Motor neuron (in vitro differentiated cells): ENCODE results near the gene SPATA1. TPM values are rescaled to one million over a fixed set of nuclear protein-coding genes. Genes with fewer than 3 reads are reported as not detected.
A peak's percentile ranks its signal among the peaks of the same experiment; 100 is the strongest.

ENCODE experiments used
- ATAC-seq, 8 experiments: fragments of 200-7000 bp; cut with Tn5 transposase; replicated peaks in 6 of 8; 2 replicates each; pipeline ENCODE4 v1.8.0; 2021; ENCODE audit warnings: mild to moderate bottlenecking in 8 of 8, moderate library complexity in 8 of 8
- H3K27ac ChIP-seq, 2 donors: fragments of 250-450 bp; sonication (Bioruptor Pico); 2 replicates each; pipeline ENCODE4 v1.9.0; 2021; ENCODE audit warnings: antibody characterized with exemption in 2 of 2, mild to moderate bottlenecking in 2 of 2, moderate library complexity in 1 of 2
- H3K4me1 ChIP-seq, 2 donors: fragments of 250-450 bp; sonication (Bioruptor Pico); replicated peaks in 1 of 2; 2 replicates each; pipeline ENCODE4 v1.6.1; 2021; ENCODE audit warnings: antibody characterized with exemption in 2 of 2, mild to moderate bottlenecking in 2 of 2, moderate library complexity in 1 of 2
- H3K4me3 ChIP-seq, 5 donors: fragments of 250-450 bp; sonication (Bioruptor Pico); 2 replicates each; pipeline ENCODE4 v1.9.0; 2021; ENCODE audit warnings: antibody characterized with exemption in 5 of 5, mild to moderate bottlenecking in 5 of 5, moderate library complexity in 4 of 5
- WGBS, 10 experiments: fragments of 450-650 bp; shearing (Covaris generic); methylation state at CpG; one replicate each; pipeline ENCODE4 v1.0.0; 2022; 5-methylcytosine and 5-hydroxymethylcytosine counted together
- in situ Hi-C, 9 experiments: fragments of 400-800 bp; cut with MboI; loops; one replicate each; pipeline ENCODE4 v1.15.0; 2021; ENCODE audit warnings: low sequenced_read_pairs in 9 of 9, low pct_unique_long_range_greater_than_20kb in 2 of 9; ENCODE audit not compliant: unreplicated experiment in 9 of 9
- total RNA-seq, 8 experiments: library from RNA; unstranded; fragments of 300-600 nt; gene quantifications; 2 replicates each; pipeline versions ENCODE4 v1.2.3 to v1.2.4, GENCODE V29; 2022

The SPATA1 gene
- total RNA-seq, result 1 to 10 TPM in 7 of 8 experiments, under 1 TPM in 1; 0.67 to 3.3 (median 1.6) TPM

- in situ Hi-C loops, result loop anchor here in 2 of 9 experiments (10.0 to 25.0 kb wide), 2 partner anchors 106 to 239 kb away; no protein-coding TSS in a partner anchor
- peaks cover 10 to 28% of the 10 kb centered on the region in 2 donors for H3K4me1 ChIP-seq
Measured at GRCh38 chr1:84506002-84506728, at the start of gene SPATA1, which contains the start of gene GNG5. Gene SPATA1, plus strand, starts transcription at chr1:84506386. Its CDS starts 9,974 bp downstream, at chr1:84516360. Gene GNG5, minus strand, starts transcription at chr1:84506581. Its CDS starts 490 bp downstream, at chr1:84506091.

GRCh38 chr1:84462118-84462517 lies 44.1 kb upstream of the SPATA1 start:
- 0 to 73% (median 55%) methylated on average over 1 of the region's 1 CpG; no CpG with 5 or more reads in 4 of the 10 experiments for WGBS, 10 experiments

More at GRCh38 chr1:84506002-84506728, at the start of gene SPATA1, which contains the start of gene GNG5:
- H3K27ac ChIP-seq, result peak within 1 kb of the TSS; percentile 64 to 83
- peak; percentile 83 to 96 (median 93) for ATAC-seq
- H3K4me3 ChIP-seq, result peak within 1 kb of the TSS; percentile 80 to 96 (median 90)
- 0 to 10% (median 0%) methylated on average over 1 to 15 of the region's 60 CpGs; no CpG with 5 or more reads in 4 of the 10 experiments for WGBS, 10 experiments

GRCh38 chr1:84467298-84467697 lies 38.9 kb upstream of the SPATA1 start:
- in situ Hi-C loops, result loop anchor here in 5 of 9 experiments (25.0 kb wide), 4 partner anchors 295 to 555 kb away; no protein-coding TSS in a partner anchor
- H3K4me1 ChIP-seq, result no peaks in the 10 kb centered on the region

More at GRCh38 chr1:84462118-84462517, 44.1 kb upstream of the SPATA1 start:
- ATAC-seq, result no peak
- in situ Hi-C loops, result loop anchor here in 5 of 9 experiments (25.0 kb wide), 4 partner anchors 300 to 550 kb away; no protein-coding TSS in a partner anchor
- Histone ChIP-seq H3K4me3 (no peak overlapping the region), H3K4me1 (no peaks in the 10 kb centered on the region), H3K27ac (no peak overlapping the region)

GRCh38 chr1:84476225-84476624 lies 30.0 kb upstream of the SPATA1 start:
- ATAC-seq, result no peak
- in situ Hi-C loops, result loop anchor here in 1 of 9 experiments (25.0 kb wide), 1 partner anchor 461 kb away; no protein-coding TSS in a partner anchor
- WGBS, 10 experiments, result 18 to 57% (median 40%) methylated on average over 1 of the region's 1 CpG; no CpG with 5 or more reads in 1 of the 10 experiments

More at GRCh38 chr1:84467298-84467697, 38.9 kb upstream of the SPATA1 start:
- no peak overlapping the region for H3K27ac ChIP-seq
- no peak overlapping the region for H3K4me3 ChIP-seq
- ATAC-seq, result no peak

GRCh38 chr1:84478876-84479868 lies 27.0 kb upstream of the SPATA1 start, which contains the start of gene RPF1:
Gene RPF1, plus strand, starts transcription at chr1:84479266. Its CDS starts 16 bp downstream, at chr1:84479282.
- Histone ChIP-seq H3K4me1 (peaks cover 13 to 14% of the 10 kb centered on the region in 2 donors), H3K27ac (peak within 1 kb of the TSS; percentile 74 to 91), H3K4me3 (peak within 1 kb of the TSS; percentile 77 to 100 (median 93))
- peak; percentile 97 to 99 (median 98) for ATAC-seq
- WGBS, 10 experiments, result 0 to 32% (median 13%) methylated on average over 1 to 24 of the region's 51 CpGs; no CpG with 5 or more reads in 1 of the 10 experiments
- in situ Hi-C loops, result loop anchor here in 1 of 9 experiments (25.0 kb wide), 1 partner anchor 458 kb away; no protein-coding TSS in a partner anchor

More at GRCh38 chr1:84476225-84476624, 30.0 kb upstream of the SPATA1 start:
- Histone ChIP-seq H3K4me3 (no peak overlapping the region), H3K27ac (no peak overlapping the region), H3K4me1 (peaks cover 11 to 13% of the 10 kb centered on the region in 2 donors)

GRCh38 chr1:84479998-84480397 lies 26.2 kb upstream of the SPATA1 start:
- Histone ChIP-seq H3K27ac (no peak overlapping the region), H3K4me3 (peak overlapping the region; percentile 77 to 100 (median 93))

GRCh38 chr1:84480650-84481049 lies 25.5 kb upstream of the SPATA1 start:
- ATAC-seq, result no peak
- peaks cover 13 to 14% of the 10 kb centered on the region in 2 donors for H3K4me1 ChIP-seq
- peak overlapping the region in 4 of 5 donors; percentile 77 to 100 (median 94) for H3K4me3 ChIP-seq
- in situ Hi-C loops, result loop anchor here in 1 of 9 experiments (25.0 kb wide), 1 partner anchor 457 kb away; no protein-coding TSS in a partner anchor
- no peak overlapping the region for H3K27ac ChIP-seq
- WGBS, 10 experiments, result 54 to 100% (median 85%) methylated on average over 3 to 4 of the region's 4 CpGs

More at GRCh38 chr1:84479998-84480397, 26.2 kb upstream of the SPATA1 start:
- in situ Hi-C loops, result loop anchor here in 1 of 9 experiments (25.0 kb wide), 1 partner anchor 457 kb away; no protein-coding TSS in a partner anchor
- peaks cover 13 to 14% of the 10 kb centered on the region in 2 donors for H3K4me1 ChIP-seq
- WGBS, 10 experiments, result 0 to 11% (median 5%) methylated on average over 5 to 9 of the region's 9 CpGs
- no peak for ATAC-seq

- peaks cover 13 to 14% of the 10 kb centered on the region in 2 donors for H3K4me1 ChIP-seq
- 71 to 100% (median 93%) methylated on average over 1 to 2 of the region's 2 CpGs for WGBS, 10 experiments
- no peak for ATAC-seq
- in situ Hi-C loops, result loop anchor here in 1 of 9 experiments (25.0 kb wide), 1 partner anchor 456 kb away; no protein-coding TSS in a partner anchor
- H3K27ac ChIP-seq, result no peak overlapping the region
- H3K4me3 ChIP-seq, result no peak overlapping the region
Measured at GRCh38 chr1:84481317-84481716, 24.9 kb upstream of the SPATA1 start.

GRCh38 chr1:84488107-84488506 lies 18.1 kb upstream of the SPATA1 start:
- in situ Hi-C loops, result loop anchor here in 1 of 9 experiments (25.0 kb wide), 1 partner anchor 449 kb away; no protein-coding TSS in a partner anchor
- WGBS, 10 experiments, result 20 to 100% (median 76%) methylated on average over 1 to 3 of the region's 3 CpGs
- ATAC-seq, result no peak
- Histone ChIP-seq H3K4me1 (no peaks in the 10 kb centered on the region), H3K27ac (no peak overlapping the region), H3K4me3 (no peak overlapping the region)

GRCh38 chr1:84489766-84490165 lies 16.4 kb upstream of the SPATA1 start:
- in situ Hi-C loops, result loop anchor here in 1 of 9 experiments (25.0 kb wide), 1 partner anchor 448 kb away; no protein-coding TSS in a partner anchor
- no peak for ATAC-seq
- H3K27ac ChIP-seq, result no peak overlapping the region
- H3K4me3 ChIP-seq, result no peak overlapping the region
- H3K4me1 ChIP-seq, result no peaks in the 10 kb centered on the region
- WGBS, 10 experiments, result 90 to 100% (median 96%) methylated on average over 1 to 2 of the region's 2 CpGs; no CpG with 5 or more reads in 1 of the 10 experiments

GRCh38 chr1:84492726-84493125 lies 13.5 kb upstream of the SPATA1 start:
- in situ Hi-C loops, result loop anchor here in 1 of 9 experiments (25.0 kb wide), 1 partner anchor 445 kb away; no protein-coding TSS in a partner anchor
- WGBS, 10 experiments, result 60 to 100% (median 100%) methylated on average over 1 of the region's 1 CpG; no CpG with 5 or more reads in 5 of the 10 experiments
- H3K4me3 ChIP-seq, result no peak overlapping the region
- H3K4me1 ChIP-seq, result no peaks in the 10 kb centered on the region
- no peak for ATAC-seq
- H3K27ac ChIP-seq, result no peak overlapping the region
